H1 (cell line): Measurements from ENCODE around the gene CDRT15. TPM values are rescaled to one million over a fixed set of nuclear protein-coding genes. Genes with fewer than 3 reads are reported as not detected.
"Not testable (repeated sequence)": the region's sequence is repeated elsewhere in the genome, so short reads cannot be mapped to it uniquely, and the experiment has no call there.

Experiments used
- CTCF ChIA-PET: fragments of 300-600 bp; sonication (Branson Sonifier 250); formaldehyde crosslinking; loops from one replicate; lab custom pipeline; 2021; ENCODE audit not compliant: partially characterized antibody; lab: Charles Lee
- POLR2A ChIA-PET: fragments of 300-600 bp; sonication (Branson Sonifier 250); formaldehyde crosslinking; loops from one replicate; lab custom pipeline; 2021; ENCODE audit warnings: inconsistent platforms; ENCODE audit not compliant: partially characterized antibody; lab: Charles Lee
- DNase-seq, 2 experiments: peaks; one replicate each; pipeline versions ENCODE4 v3.0.0 to v3.0.0-alpha.2; 2010 to 2022; ENCODE audit warnings: low spot score in 2 of 2, low read depth in 1 of 2, mixed read lengths in 1 of 2
- FAIRE-seq: peaks from 2 replicates; lab custom pipeline; 2011; peaks lifted over from hg19 to GRCh38; lab: Jason Lieb, UNC
- H2AFZ ChIP-seq: 2 replicates; pipeline ENCODE4 v1.8.1; 2012; ENCODE audit warnings: low read length, inconsistent platforms
- H2AK5ac ChIP-seq: 2 replicates; pipeline ENCODE4 v1.6.1; 2013; ENCODE audit warnings: low read depth, low read length
- H2BK120ac ChIP-seq: replicated peaks from 2 replicates; pipeline ENCODE3; 2013; ENCODE audit warnings: low read depth, low read length, inconsistent platforms
- H2BK12ac ChIP-seq: 2 replicates; pipeline ENCODE4 v1.6.1; 2013; ENCODE audit warnings: low read depth, low read length
- H2BK15ac ChIP-seq: 2 replicates; pipeline ENCODE4 v1.6.1; 2013; ENCODE audit warnings: low read length
- H2BK20ac ChIP-seq: 2 replicates; pipeline ENCODE4 v1.6.1; 2013; ENCODE audit warnings: low read length
- H2BK5ac ChIP-seq: 2 replicates; pipeline ENCODE4 v1.6.1; 2013; ENCODE audit warnings: low read depth, low read length
- H3K14ac ChIP-seq: 2 replicates; pipeline ENCODE4 v1.6.1; 2013; ENCODE audit warnings: inconsistent platforms; ENCODE audit not compliant: insufficient read length
- H3K18ac ChIP-seq: 2 replicates; pipeline ENCODE4 v1.6.1; 2013; ENCODE audit warnings: low read length; ENCODE audit errors: extremely low read depth
- H3K23ac ChIP-seq: 2 replicates; pipeline ENCODE4 v1.6.1; 2013; ENCODE audit warnings: inconsistent platforms; ENCODE audit not compliant: insufficient read length
- H3K23me2 ChIP-seq: 2 replicates; pipeline ENCODE4 v1.6.1; 2013; ENCODE audit warnings: low read depth, low read length
- H3K27ac ChIP-seq: 2 replicates; pipeline ENCODE4 v1.6.1; 2011; ENCODE audit warnings: low read depth, low read length, inconsistent platforms
- H3K27me3 ChIP-seq, 4 experiments: replicated peaks in 1 of 4; 1 replicate in 1 of 4; 2 replicates in 3 of 4; pipeline versions ENCODE4 v1.6.1 to v1.8.1; 2011 to 2013; ENCODE audit warnings: low read length in 3 of 4, mild to moderate bottlenecking in 3 of 4, inconsistent platforms in 2 of 4, mixed read lengths in 2 of 4, moderate library complexity in 1 of 4; ENCODE audit not compliant: control insufficient read depth in 3 of 4, insufficient read depth in 3 of 4; ENCODE audit errors: extremely low read depth in 1 of 4
- H3K36me3 ChIP-seq, 4 experiments: 2 replicates each; pipeline versions ENCODE4 v1.6.1 to v1.8.1; 2011 to 2013; ENCODE audit warnings: mild to moderate bottlenecking in 4 of 4, low read length in 3 of 4, moderate library complexity in 2 of 4, control low read depth in 1 of 4, inconsistent platforms in 1 of 4; ENCODE audit not compliant: insufficient read depth in 4 of 4, control insufficient read depth in 2 of 4
- H3K4ac ChIP-seq: replicated peaks from 2 replicates; pipeline ENCODE3; 2013; ENCODE audit warnings: low read length, low read depth, mixed read lengths, inconsistent platforms; ENCODE audit not compliant: insufficient read length
- H3K4me1 ChIP-seq, 4 experiments: replicated peaks in 1 of 4; 1 replicate in 1 of 4; 2 replicates in 3 of 4; pipeline versions ENCODE4 v1.6.1 to v1.8.1; 2011 to 2013; ENCODE audit warnings: low read length in 3 of 4, inconsistent platforms in 2 of 4, mixed read lengths in 1 of 4; ENCODE audit not compliant: insufficient read depth in 4 of 4, control insufficient read depth in 3 of 4
- H3K4me2 ChIP-seq, 2 experiments: 2 replicates each; pipeline versions ENCODE4 v1.6.1 to v1.8.1; 2011 to 2013; ENCODE audit warnings: low read depth in 2 of 2, low read length in 2 of 2, control low read depth in 1 of 2, inconsistent platforms in 1 of 2, mild to moderate bottlenecking in 1 of 2; ENCODE audit not compliant: insufficient read depth in 1 of 2
- H3K4me3 ChIP-seq, 4 experiments: fragments of 200-600, 300-600 bp in 1 of 4; sonication (generic), shearing (Covaris generic), sonication (Bioruptor Twin) in 1 of 4; 2 replicates each; pipeline versions ENCODE4 v1.5.1 to v1.8.1; 2011 to 2016; ENCODE audit warnings: low read length in 4 of 4, low read depth in 3 of 4, control low read depth in 2 of 4, inconsistent platforms in 2 of 4, mild to moderate bottlenecking in 2 of 4, mixed read lengths in 1 of 4, moderate library complexity in 1 of 4; ENCODE audit not compliant: insufficient read depth in 2 of 4; ENCODE audit errors: extremely low read depth in 1 of 4
- H3K56ac ChIP-seq: replicated peaks from 2 replicates; pipeline ENCODE3; 2013; ENCODE audit warnings: low read depth, mild to moderate bottlenecking, mixed read lengths, low read length, inconsistent platforms; ENCODE audit not compliant: insufficient read length
- H3K79me1 ChIP-seq: 2 replicates; pipeline ENCODE4 v1.6.1; 2013; ENCODE audit warnings: low read depth, low read length, control low read depth
- H3K79me2 ChIP-seq, 2 experiments: 2 replicates each; pipeline versions ENCODE4 v1.6.1 to v1.8.1; 2012 to 2013; ENCODE audit warnings: low read length in 2 of 2, mild to moderate bottlenecking in 2 of 2, inconsistent platforms in 1 of 2; ENCODE audit not compliant: insufficient read depth in 2 of 2, control insufficient read depth in 1 of 2
- H3K9ac ChIP-seq, 4 experiments: replicated peaks in 1 of 4; 1 replicate in 1 of 4; 2 replicates in 3 of 4; pipeline versions ENCODE4 v1.6.1 to v1.8.1; 2011 to 2013; ENCODE audit warnings: low read depth in 3 of 4, low read length in 3 of 4, control low read depth in 2 of 4, mild to moderate bottlenecking in 2 of 4, moderate library complexity in 2 of 4, inconsistent platforms in 1 of 4; ENCODE audit errors: extremely low read depth in 1 of 4
- H3K9me3 ChIP-seq, 2 experiments: 2 replicates each; pipeline versions ENCODE4 v1.6.1 to v1.8.1; 2012 to 2013; ENCODE audit warnings: mild to moderate bottlenecking in 2 of 2, moderate library complexity in 2 of 2, control low read depth in 1 of 2, inconsistent platforms in 1 of 2, low read depth in 1 of 2, low read length in 1 of 2, mixed read lengths in 1 of 2; ENCODE audit not compliant: insufficient read depth in 2 of 2
- H4K20me1 ChIP-seq, 2 experiments: replicated peaks in 1 of 2; 2 replicates each; pipeline versions ENCODE3 to v1.8.1; 2011 to 2013; ENCODE audit warnings: inconsistent platforms in 2 of 2, low read length in 2 of 2, mild to moderate bottlenecking in 1 of 2; ENCODE audit not compliant: insufficient read depth in 2 of 2, control insufficient read depth in 1 of 2
- H4K5ac ChIP-seq: 2 replicates; pipeline ENCODE4 v1.6.1; 2013; ENCODE audit warnings: low read length, low read depth, mixed read lengths, inconsistent platforms; ENCODE audit not compliant: insufficient read length
- H4K8ac ChIP-seq: 2 replicates; pipeline ENCODE4 v1.8.0; 2013; ENCODE audit warnings: mild to moderate bottlenecking, moderate library complexity, low read length, inconsistent platforms; ENCODE audit not compliant: insufficient read depth; ENCODE audit errors: extremely low read depth
- H4K91ac ChIP-seq: replicated peaks from 2 replicates; pipeline ENCODE3; 2013; ENCODE audit warnings: low read length, mixed read lengths, inconsistent platforms; ENCODE audit not compliant: insufficient read length
- WGBS, 2 experiments: shearing (Covaris generic) in 1 of 2; methylation state at CpG; one replicate each; pipeline versions ENCODE4 v1.1.6 to v1.1.7; 2013 to 2015; ENCODE audit warnings: low lambda C conversion rate in 2 of 2, mixed read lengths in 2 of 2, inconsistent platforms in 1 of 2, low coverage in 1 of 2, missing lambda C conversion rate in 1 of 2; ENCODE audit not compliant: insufficient replicate concordance in 2 of 2, insufficient coverage in 1 of 2, insufficient read length in 1 of 2; ENCODE audit errors: extremely low coverage in 1 of 2, missing lambda C conversion rate in 1 of 2; 5-methylcytosine and 5-hydroxymethylcytosine counted together
- polyA plus RNA-seq, 7 experiments: library from polyadenylated mRNA; depleted of rRNA in 3 of 7; stranded (reverse) in 5 of 7; unstranded in 2 of 7; fragments of >200 nt in 5 of 7; fragments of 200-250 nt in 2 of 7; gene quantifications; 1 replicate in 5 of 7; 2 replicates in 1 of 7; 4 replicates in 1 of 7; pipeline versions ENCODE4 v1.2.1 to v1.2.3, GENCODE V29; 2011 to 2013; ENCODE audit warnings: missing spikeins in 2 of 7, mixed read lengths in 2 of 7
- total RNA-seq: library from RNA; stranded (reverse); fragmentation: NEBNext Ultra II Directional; extraction: Animal tissue kit (Norgen Biotek cat#: 25700); gene quantifications from 2 replicates; pipeline ENCODE4 v1.2.1, GENCODE V29; 2021

CDRT15 gene
- total and polyA plus RNA-seq, 2 of the 8 experiments (the other 6 are each of a cell fraction or from before 2014, with no cell fraction given), result not detected

GRCh38 chr17:14192636-14193344 is 43.9 kb downstream of the CDRT15 start:
- H3K14ac ChIP-seq, H3K56ac ChIP-seq, H3K23ac ChIP-seq, H3K4me1 ChIP-seq, H2AFZ ChIP-seq, H3K4me3 ChIP-seq, H2AK5ac ChIP-seq, H3K27me3 ChIP-seq, H2BK20ac ChIP-seq, H3K36me3 ChIP-seq, H3K79me1 ChIP-seq, POLR2A ChIA-PET, FAIRE-seq, H2BK12ac ChIP-seq, H3K79me2 ChIP-seq, H4K8ac ChIP-seq, DNase-seq, H3K4ac ChIP-seq, H3K9me3 ChIP-seq, H2BK15ac ChIP-seq, H4K91ac ChIP-seq, H4K5ac ChIP-seq, H2BK120ac ChIP-seq, H2BK5ac ChIP-seq, H3K18ac ChIP-seq, H4K20me1 ChIP-seq, H3K27ac ChIP-seq, CTCF ChIA-PET, H3K23me2 ChIP-seq, H3K4me2 ChIP-seq, H3K9ac ChIP-seq: not testable (repeated sequence)
- WGBS, 2 experiments, result 90% methylated on average over 11 of the region's 13 CpGs; no CpG with 5 or more reads in 1 of the 2 experiments

DNA sequence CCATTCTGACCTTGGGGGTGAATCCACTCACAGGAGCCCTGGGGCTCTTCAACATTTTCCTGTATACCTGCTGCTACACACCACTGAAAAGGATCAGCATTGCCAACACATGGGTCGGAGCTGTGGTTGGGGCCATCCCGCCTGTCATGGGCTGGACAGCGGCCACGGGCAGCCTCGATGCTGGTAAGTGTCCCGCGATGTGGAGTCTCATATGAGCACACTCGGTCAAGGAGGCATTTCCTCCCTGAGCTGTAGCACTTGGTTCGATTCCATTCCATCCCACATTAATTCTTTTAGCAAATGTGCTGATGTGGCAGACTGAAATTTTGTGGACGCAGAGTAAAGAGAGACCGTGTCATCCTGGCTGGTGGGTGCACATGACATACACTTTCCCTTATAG is 44.6 kb downstream of the CDRT15 start:
- H3K9me3 ChIP-seq, H2BK20ac ChIP-seq, H2BK15ac ChIP-seq, H3K4me1 ChIP-seq, CTCF ChIA-PET, H3K23ac ChIP-seq, H3K23me2 ChIP-seq, H2BK12ac ChIP-seq, H2AK5ac ChIP-seq, H3K79me2 ChIP-seq, FAIRE-seq, H3K36me3 ChIP-seq, H3K27me3 ChIP-seq, H2AFZ ChIP-seq, H3K4me2 ChIP-seq, H3K56ac ChIP-seq, H3K27ac ChIP-seq, H3K18ac ChIP-seq, DNase-seq, H4K5ac ChIP-seq, H3K79me1 ChIP-seq, H2BK5ac ChIP-seq, H3K9ac ChIP-seq, POLR2A ChIA-PET, H4K8ac ChIP-seq, H4K20me1 ChIP-seq, H3K14ac ChIP-seq, H3K4me3 ChIP-seq, H4K91ac ChIP-seq, H3K4ac ChIP-seq, H2BK120ac ChIP-seq: not testable (repeated sequence)
- 93% methylated on average over 4 of the region's 11 CpGs; no CpG with 5 or more reads in 1 of the 2 experiments for WGBS, 2 experiments
